NCI-H187 (cell line): ENCODE results near the gene ZNF407.

Source experiments
- DNase-seq, 2 experiments: peaks; one replicate each; lab custom pipeline; 2025; lab: John Stamatoyannopoulos, UW

ZNF407 gene

DNA sequence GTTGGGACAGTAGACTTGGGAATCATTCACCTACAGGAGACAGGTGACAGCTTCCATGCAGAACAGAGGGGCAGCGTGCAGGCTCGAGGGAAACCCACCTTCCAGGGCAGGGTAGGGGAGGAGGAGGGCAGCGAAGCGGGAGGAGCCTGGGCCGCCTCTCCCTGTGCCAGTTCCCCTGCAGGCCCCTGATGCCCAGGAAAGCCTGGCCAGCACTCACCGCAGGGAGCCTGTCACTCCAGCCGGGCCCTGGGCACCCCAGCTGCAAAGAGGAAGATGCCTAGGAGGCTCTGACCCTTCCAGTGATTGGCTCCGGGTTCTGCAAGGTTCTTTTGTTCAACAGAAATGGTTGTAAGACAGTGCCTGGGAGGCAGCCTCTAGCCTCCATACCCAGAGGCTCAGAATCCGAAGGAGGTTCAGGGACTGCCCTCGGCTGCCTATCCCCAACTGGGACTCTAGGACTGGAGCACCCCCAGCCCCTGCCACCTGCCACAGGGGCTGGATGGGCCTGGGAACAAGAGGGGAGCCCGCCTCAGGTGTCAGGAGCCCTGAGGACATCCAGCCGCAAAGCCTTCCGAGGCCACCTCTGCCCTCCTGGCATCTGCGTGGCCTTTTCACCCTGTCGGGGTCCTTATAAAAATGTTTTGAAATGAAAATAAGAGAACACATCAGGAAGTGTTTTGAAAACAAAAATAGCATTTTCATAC, 508.0 kb downstream of the ZNF407 start:
- DNase-seq, result no peak

DNA sequence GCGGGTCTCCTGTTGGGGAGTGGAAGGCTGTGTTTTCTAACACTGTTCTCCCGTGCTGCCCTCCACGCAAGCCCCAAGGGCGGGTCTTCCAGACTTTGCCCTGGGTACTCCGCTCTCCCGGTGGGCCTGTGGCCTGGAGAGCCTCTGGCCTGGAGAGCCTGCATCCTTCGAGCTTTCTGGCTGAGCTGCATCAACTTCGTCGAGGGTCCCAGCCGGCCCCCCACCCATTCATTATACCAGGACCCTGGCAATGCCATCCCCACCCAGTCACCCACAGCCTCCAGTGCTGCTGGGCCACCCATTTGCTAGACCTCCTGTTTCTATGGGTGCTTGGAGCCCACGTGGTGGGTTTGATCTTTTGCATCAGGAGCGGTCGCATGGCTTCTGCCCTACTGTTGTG, 509.1 kb downstream of the ZNF407 start:
- DNase-seq, result no peak

DNA sequence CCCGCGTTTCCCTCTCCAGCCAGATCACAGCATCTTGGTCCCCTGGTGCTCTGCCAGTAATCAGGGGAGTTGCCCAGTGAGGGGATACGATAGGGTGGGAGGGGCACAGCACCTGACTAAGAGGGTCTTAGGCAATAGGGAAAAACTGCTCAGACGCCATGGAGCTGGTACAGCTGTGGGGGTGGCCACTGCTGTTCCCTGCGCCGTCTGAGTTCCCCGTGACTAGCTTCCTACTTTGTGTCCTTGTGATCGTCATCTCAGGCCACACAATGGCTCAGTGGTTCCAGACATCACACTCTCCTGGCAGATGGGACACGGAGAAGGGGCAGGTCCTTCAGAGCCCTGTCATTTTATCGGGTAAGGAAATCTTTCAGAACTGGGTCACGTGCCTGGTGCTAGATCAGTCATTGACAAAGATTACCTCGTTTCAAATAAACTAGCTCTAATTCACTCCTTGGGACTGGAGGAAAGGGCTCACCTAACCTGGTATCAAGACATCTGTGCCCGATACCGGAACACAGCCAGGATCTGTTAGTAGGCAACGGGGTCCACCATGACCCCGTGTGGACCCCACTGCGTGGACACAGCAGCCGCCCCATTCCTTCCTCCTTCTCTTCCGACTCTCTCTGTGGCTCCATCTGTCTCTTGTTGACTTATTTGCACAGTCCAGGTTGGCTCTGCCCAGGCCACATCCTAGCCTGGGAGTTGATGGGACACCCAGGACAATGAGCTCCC, 509.7 kb downstream of the ZNF407 start:
- DNase-seq, result no peak

DNA sequence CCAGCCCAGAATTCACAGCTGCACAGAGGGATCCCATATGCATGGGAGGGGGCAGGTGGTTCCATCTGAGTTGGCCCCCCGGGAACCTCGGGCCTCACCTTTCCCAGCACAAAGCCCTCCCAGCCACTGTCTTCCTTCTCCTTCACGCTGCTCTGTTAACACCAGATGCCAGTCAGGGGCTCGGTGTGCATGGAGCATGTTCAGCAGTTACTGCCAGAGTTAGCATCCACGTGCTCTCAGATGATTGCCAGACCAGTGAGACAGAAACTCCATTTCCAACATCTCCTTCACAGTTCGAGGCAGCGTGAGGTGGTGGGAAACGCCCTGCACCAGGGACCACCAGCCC, 510.2 kb downstream of the ZNF407 start:
- DNase-seq, result no peak

DNA sequence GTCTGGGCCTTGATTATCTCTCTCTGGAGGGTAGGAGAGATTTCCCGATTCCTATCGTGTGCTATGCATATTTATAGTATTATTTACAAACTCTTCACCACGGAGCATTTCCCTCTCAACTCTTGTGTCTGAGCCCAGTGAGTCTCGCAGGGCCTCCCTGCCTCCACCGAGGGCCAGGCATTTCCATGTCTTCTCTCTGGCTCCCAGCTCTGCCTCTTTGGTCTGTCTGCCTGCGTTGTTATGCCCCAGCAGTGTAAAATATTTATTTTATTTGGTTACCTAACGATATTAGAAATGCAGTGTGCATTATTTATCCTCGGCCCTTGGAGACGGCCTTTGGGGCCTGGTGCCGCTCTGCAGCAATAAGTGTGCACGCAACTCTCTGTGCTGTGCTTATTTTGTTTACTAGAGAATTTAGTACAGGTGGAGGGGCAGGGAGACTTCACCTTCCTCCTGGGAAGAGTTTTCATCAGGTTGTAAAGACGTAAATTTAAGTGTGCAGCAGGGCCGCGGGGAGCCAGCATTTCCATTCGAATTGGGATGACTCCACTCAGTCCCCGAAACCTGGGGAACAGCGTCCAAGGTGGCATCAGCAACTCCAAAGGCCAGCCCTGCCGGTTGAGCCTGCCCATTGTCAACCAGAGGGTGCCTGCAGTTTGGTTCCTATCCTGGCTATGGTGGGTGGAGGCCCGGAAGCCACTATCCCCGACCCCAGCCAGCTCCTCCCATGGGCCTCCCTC, 511.1 kb downstream of the ZNF407 start:
- DNase-seq, result no peak

DNA sequence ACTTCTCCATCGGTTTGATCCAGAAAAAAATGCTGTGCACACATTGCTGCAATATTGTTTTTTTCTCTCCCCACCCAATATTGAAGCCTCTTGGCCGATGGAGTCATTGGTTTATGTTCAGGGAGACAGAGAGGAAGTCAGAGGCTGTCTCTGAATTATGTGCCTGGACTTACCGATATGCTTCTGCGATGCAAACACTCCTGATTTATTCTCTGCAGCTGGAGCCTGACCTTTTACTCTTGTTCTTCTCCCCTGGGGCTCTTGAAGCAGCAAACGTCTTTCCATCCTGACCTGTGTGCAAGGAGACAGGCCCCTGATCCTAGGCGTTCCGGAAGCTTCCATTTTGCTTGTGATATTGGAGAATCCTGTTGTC, 511.6 kb downstream of the ZNF407 start:
- no peak for DNase-seq

DNA sequence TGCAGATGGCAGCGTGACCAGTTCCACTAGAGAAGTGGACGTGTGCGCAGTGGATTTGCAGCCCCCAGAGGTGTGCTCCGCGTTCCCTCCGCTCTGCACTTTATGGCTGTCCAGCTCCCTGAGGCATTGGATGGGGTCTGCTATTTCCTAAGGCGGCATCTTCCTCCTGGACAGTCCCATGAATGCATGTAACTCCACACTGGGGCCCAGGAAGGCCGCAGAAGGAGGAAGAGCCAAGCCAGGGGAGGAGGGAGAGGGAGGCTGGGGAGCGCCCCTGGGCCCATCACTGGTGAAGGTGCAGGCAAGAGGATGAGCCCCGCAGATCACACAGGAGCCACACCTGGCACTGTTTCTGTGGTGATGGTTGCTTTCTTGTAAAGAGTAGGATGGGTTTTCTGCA, 512.1 kb downstream of the ZNF407 start:
- DNase-seq, result no peak

DNA sequence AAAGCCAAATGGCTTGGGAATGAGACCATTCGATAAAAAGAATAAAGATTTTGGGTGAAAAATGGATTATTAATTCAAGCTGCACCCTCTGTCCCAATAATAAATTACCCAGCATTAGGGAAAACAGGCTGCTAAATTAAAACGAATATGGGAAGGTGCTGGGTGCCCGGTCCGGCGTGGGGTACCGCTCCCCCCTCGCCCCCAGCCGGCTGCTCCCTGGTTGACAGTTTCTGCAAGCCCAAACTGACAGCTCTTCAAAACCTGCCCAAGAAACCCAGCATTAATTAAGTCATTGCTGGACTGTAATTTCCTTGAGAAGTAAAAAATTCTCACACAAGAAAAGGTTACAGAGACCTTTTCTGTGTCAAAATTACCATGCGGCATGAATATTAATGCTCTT, 512.6 kb downstream of the ZNF407 start:
- DNase-seq, result no peak

DNA sequence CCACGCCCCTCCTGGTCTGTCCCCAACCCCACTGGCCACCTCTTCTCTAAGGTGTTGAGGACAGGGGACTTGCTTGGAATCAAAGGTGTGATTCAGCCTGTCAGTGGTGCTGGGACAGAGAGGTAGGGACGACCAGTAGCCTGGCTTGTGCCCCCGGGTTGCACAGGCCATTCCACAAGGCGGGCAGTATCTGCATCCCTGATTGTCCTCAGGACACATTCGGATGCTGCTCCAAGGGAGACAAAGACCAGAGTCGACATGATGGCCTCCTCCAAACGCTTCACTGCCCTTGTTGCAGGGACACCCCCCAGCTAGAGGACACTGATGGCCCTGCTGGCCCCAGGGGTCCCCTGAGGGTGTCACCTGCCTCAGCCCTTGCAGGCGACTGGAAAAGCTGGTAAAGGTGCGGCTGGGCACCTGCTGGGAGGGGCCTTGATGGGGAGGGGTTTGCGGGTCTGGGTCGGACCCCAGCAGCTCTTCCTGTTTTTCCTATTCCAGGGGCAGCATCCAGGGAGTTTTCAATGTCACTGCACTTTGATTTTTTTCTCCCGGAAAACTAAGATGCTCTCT, 513.3 kb downstream of the ZNF407 start:
- no peak for DNase-seq

DNA sequence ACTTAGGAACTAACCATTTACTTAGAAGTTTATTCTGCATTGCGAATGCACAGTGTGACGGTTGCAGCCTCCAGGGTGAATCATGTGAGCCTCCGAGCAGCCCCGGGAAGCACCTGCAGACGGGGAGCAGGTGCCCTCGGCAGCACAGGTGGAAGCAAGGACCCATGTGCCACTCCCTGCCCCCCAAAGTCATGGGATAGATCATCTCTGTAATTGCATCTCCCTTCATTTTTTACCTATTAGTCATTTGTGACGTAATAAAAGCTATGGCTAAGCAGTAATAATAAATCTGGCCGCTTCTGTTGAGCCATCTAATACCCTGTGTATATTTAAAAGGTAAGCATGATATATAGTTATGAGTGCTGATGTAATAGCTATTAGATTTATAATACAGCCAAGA, 514.1 kb downstream of the ZNF407 start:
- DNase-seq, result no peak

DNA sequence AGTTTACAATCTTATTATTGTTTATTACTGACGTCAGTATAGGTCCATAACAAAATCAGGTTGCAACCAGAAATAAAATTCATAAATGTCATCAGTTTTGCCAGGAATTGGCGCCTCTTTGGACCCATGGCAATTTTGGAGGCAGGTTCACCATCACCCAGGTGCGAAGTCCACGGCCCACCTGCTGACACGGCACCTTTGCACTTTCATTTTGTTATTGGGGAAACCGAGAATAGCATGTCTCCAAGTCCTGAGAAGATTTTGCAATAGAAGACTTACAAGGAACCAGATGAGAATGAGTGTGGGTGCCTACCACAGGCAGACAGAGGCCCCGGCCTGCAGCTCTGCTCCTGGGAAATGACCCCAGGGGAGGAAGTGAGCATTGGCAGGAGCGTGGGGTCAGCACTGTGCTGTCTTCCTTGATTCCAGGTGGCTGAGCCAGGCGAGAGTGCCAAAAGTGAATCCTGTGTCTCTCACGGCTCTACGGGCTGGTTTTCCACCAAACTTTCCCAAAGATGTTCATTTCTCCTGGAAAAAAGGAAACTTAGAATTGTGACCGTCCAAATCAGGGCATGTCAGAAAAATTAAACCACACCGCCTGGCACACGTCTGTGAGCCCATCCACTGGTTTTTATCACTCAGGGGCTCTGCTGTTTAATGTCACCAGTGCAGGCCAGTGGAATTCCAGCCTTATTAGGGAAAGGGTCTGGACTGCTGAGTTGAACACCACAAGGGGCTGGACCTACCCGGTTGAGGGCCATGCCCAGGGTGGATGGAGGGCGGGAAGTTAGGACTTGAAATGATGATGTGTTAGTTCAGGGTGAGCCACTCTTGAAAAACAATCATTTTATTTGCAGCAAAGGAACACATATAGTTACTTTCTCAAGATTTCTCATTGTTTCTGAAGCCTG, 514.8 kb downstream of the ZNF407 start:
- no peak for DNase-seq

DNA sequence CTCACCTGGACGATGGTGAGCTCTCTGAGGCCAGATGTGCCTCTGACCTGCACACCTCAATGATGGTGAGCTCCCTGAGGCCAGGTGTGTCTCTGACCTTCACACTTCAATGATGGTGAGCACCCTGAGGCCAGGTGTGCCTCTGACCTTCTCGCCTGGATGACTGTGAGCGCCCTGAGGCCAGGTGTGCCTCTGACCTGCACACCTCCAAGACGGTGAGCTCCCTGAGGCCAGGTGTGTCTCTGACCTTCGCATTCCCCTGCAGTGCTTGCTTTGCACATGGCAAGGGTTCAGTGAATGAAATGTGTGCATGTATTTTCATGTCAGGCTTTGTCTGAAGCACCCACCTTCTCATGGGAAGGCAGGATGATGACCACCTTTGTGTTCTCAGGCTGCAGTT, 515.8 kb downstream of the ZNF407 start:
- DNase-seq, result no peak

DNA sequence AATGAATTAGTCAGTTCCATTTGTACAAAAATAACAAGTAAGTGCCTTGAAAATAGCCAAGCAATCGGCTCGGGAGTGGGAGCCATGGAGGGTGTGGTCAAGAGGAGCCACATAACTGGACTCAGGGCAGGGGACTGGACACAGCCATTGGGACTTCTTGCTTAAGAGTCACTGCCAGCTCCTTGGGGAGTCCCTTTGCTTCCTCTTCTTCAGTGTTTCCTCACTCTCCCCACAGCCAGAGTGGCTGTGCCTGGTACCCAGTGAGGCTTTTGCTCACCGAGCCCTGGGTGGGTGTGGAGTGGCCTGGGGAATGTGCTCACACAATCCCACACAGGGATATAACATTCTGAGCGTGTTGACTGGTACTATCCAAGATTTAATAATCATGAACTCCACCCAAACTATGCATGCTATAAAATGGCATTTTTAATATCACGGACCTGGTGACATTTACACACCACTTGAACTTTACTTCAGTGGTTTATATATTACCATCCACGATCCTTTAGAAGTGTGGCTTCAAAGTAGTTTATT, 516.6 kb downstream of the ZNF407 start:
- no peak for DNase-seq
